Peyer's patch (tissue), 4 donors: ENCODE results near the gene TRAK1.

ENCODE experiments used
- CTCF ChIP-seq, 6 experiments: fragments of 450-650 bp in 4 of 6; fragments of 200-600 bp in 2 of 6; sonication (generic) in 1 of 6; IDR thresholded peaks; one replicate each; pipeline ENCODE4 v1.5.1; 2017 to 2019; ENCODE audit warnings: antibody characterized with exemption in 6 of 6, mild to moderate bottlenecking in 3 of 6, moderate library complexity in 1 of 6
- POLR2A ChIP-seq, 2 donors: fragments of 450-650 bp; IDR thresholded peaks; one replicate each; pipeline ENCODE4 v1.5.1; 2017; ENCODE audit warnings: antibody characterized with exemption in 2 of 2, mild to moderate bottlenecking in 2 of 2, moderate library complexity in 2 of 2

DNA sequence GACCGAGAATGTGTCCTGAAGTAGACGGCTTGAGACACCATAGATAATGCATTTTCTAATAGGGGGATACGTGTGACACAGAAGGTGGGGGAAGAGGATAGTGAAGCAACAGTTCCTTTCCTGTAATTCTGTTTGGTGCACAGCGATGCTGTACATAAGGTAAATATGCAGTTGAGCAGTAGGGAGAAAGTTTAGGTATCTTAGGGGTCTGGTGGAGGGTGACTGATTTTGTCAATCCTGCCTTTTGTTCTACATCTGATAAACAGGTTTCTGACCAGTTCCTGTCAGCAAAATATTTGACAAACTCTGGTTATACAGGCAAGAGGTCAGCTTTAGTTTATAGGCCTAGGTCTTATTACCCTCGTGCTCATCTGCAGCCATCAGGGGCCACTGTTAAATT lies 71.3 kb downstream of the TRAK1 start:
- TF ChIP-seq CTCF (IDR thresholded peaks at IDR 0.05): no peak
- TF ChIP-seq POLR2A (IDR thresholded peaks at IDR 0.05): no peak
